Skeletal muscle satellite cell (primary cell): ENCODE measurements around the gene ADD2.

ENCODE experiments used
- H3K27me3 ChIP-seq: 2 replicates; pipeline ENCODE4 v1.7.0; 2013; ENCODE audit warnings: low read length; ENCODE audit not compliant: control insufficient read depth, insufficient read depth
- H3K36me3 ChIP-seq: 2 replicates; pipeline ENCODE4 v1.7.0; 2013; ENCODE audit warnings: mild to moderate bottlenecking, control low read depth, low read length; ENCODE audit not compliant: insufficient read depth
- H3K4me1 ChIP-seq: 2 replicates; pipeline ENCODE4 v1.7.0; 2013; ENCODE audit warnings: low read length; ENCODE audit not compliant: control insufficient read depth, insufficient read depth
- H3K4me2 ChIP-seq: 2 replicates; pipeline ENCODE4 v1.7.0; 2013; ENCODE audit warnings: mild to moderate bottlenecking, low read length
- H3K4me3 ChIP-seq: 2 replicates; pipeline ENCODE4 v1.7.0; 2013; ENCODE audit warnings: low read length
- H3K9ac ChIP-seq: 2 replicates; pipeline ENCODE4 v1.7.0; 2013; ENCODE audit warnings: mild to moderate bottlenecking, low read depth, low read length, moderate library complexity
- H3K9me3 ChIP-seq: replicated peaks from 2 replicates; pipeline ENCODE4 v1.7.0; 2013; ENCODE audit warnings: mild to moderate bottlenecking, control low read depth, low read length

ADD2 gene

DNA sequence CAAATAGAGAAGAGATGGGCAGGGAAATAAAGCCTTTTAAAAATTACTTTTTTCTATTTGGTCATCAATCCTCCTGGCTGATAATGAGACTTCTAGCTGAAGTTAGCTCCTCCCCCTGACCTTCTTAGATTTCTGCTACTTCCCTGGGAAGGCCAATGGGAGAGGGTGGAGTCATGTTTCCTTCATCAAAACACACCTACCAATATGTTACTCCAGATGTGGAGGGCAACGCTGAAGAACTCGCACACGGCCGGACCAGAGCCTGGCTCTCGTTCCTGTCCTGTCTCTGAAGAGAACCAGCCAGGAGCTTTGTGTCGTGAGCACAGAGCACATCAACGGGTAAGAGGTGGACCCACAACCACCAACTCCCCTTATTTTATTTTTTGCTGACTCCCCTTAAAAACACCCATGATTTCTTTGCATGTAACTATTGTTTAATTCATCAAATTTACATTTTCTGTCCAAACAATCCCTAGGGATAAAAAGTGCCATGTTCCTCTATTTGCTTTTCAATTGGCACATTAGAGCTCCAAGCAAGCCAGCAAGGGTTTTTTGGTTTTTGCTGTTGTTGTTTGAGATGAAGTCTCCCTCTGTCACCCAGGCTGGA lies 94.9 kb downstream of the ADD2 start:
- no peak overlapping the region for H3K9ac ChIP-seq
- H3K4me3 ChIP-seq = no peak overlapping the region
- no peaks in the 10 kb centered on the region for H3K36me3 ChIP-seq
- H3K27me3 ChIP-seq = no peaks in the 10 kb centered on the region
- no peaks in the 10 kb centered on the region for H3K9me3 ChIP-seq
- no peaks in the 10 kb centered on the region for H3K4me1 ChIP-seq
- no peak overlapping the region for H3K4me2 ChIP-seq

DNA sequence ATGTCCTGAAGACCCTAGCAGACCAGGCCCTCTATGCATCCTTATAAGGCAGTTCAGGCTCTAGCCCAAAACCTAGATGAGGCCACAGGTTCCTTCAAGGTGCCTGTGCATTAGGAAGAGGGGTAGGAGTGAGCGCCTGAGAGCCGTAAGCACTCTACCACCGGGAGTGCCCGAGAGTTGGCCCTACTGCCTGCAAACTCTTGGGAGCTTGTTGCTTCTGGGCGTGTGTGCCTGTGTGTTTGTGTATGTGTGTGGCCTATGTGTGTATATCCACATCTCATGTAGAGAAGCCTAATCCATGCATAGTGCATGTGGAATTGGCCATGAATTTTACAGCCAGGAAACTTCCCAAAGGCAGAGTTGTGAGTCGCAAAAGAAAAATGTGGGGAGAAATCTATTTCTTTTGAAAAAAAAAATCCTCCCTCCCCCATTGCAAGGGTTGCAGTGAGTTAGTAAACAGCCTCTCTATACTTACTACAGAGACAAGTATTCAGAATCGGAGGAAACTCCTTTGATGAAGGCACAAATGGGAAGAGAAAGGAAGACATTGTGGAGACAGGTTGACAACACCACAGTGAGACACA lies 96.8 kb downstream of the ADD2 start:
- H3K4me3 ChIP-seq = no peak overlapping the region
- no peaks in the 10 kb centered on the region for H3K9me3 ChIP-seq
- H3K9ac ChIP-seq = no peak overlapping the region
- no peak overlapping the region for H3K4me2 ChIP-seq
- no peaks in the 10 kb centered on the region for H3K4me1 ChIP-seq
- no peaks in the 10 kb centered on the region for H3K27me3 ChIP-seq
- H3K36me3 ChIP-seq = no peaks in the 10 kb centered on the region

DNA sequence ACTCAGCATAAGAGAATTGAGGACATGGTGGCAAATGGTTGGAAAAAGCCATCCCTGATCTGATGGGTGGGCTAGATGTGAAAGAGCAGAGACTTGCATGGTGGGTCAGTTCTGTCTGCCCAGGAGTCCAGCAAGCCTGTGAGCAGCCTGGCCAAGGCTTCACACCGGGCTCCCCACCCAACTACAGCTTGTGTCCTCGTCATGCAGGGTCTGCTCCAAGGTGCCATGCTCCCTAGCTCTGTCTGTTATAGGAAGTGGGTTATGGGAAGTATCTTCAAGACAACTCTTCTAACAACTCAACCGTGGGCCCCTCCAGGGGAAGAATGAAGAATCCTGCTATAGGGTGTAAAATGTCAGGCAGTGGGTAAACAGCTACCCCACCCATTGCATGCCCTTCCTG lies 97.4 kb downstream of the ADD2 start:
- Histone ChIP-seq H3K9ac (no peak overlapping the region), H3K4me3 (no peak overlapping the region), H3K4me1 (no peaks in the 10 kb centered on the region), H3K9me3 (no peaks in the 10 kb centered on the region), H3K4me2 (no peak overlapping the region), H3K27me3 (no peaks in the 10 kb centered on the region), H3K36me3 (no peaks in the 10 kb centered on the region)

DNA sequence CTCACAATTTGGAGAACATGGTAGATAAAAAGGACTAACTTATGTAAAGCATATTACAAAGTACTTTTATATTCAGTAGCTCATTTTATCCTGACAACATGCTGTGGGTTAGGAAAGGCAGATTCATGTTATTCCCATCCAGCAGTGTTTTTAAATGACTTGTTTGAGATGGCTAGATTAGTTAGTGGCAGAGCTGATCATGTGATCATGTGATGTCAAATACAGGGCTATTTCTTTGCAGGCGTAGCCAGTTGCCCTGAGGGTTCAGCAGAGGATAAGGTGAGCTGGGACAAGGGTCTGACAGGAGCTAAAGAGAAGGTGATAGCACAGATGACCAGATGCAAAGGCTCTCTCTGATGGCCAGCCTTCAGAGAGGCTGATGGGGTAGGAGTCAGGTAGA lies 97.8 kb downstream of the ADD2 start:
- Histone ChIP-seq H3K36me3 (no peaks in the 10 kb centered on the region), H3K27me3 (no peaks in the 10 kb centered on the region), H3K4me2 (no peak overlapping the region), H3K4me1 (no peaks in the 10 kb centered on the region), H3K9me3 (no peaks in the 10 kb centered on the region), H3K9ac (no peak overlapping the region), H3K4me3 (no peak overlapping the region)

DNA sequence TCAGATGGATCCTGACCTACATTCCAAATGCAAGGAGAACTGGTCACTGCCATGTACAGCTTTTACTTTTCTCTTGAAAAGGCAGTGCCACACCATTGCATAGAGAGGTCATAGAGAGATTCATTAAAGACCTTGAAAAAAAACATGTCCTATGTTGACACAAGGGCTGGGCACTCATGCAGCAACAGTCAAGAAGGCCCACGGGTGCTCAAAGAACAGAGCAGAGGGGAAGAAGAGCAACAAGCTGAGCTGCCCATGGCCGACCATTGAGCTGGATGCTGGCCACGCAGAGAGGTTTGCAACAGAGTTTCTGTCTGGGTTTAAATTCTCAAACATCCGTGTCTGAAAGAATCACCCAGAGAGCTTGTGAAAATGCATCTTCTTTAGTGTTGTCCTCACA lies 99.1 kb downstream of the ADD2 start:
- H3K4me1 ChIP-seq = no peaks in the 10 kb centered on the region
- H3K9me3 ChIP-seq = no peaks in the 10 kb centered on the region
- no peak overlapping the region for H3K4me3 ChIP-seq
- H3K4me2 ChIP-seq = no peak overlapping the region
- H3K9ac ChIP-seq = no peak overlapping the region
- no peaks in the 10 kb centered on the region for H3K27me3 ChIP-seq
- H3K36me3 ChIP-seq = no peaks in the 10 kb centered on the region

DNA sequence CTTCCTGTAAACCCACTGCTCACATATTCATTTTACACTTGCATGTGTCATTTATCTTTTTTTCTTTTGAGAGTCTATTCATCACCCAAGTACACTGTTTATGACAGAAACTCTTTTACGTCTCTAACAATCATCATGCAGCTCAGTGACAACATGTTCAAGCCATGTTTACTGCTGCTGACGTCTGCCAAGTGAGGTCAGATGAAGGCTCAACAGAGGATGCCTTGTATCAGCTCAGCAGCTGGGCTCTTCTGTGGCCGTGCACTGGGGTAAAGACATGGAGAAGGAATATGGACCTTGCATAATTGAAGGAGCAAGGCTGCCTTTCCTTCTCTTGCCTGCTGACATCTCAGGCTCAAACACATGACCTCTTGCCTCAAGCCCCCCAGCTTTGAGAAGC lies 99.6 kb downstream of the ADD2 start:
- no peak overlapping the region for H3K9ac ChIP-seq
- no peaks in the 10 kb centered on the region for H3K4me1 ChIP-seq
- H3K4me3 ChIP-seq = no peak overlapping the region
- no peaks in the 10 kb centered on the region for H3K9me3 ChIP-seq
- no peak overlapping the region for H3K4me2 ChIP-seq
- H3K27me3 ChIP-seq = no peaks in the 10 kb centered on the region
- H3K36me3 ChIP-seq = no peaks in the 10 kb centered on the region

DNA sequence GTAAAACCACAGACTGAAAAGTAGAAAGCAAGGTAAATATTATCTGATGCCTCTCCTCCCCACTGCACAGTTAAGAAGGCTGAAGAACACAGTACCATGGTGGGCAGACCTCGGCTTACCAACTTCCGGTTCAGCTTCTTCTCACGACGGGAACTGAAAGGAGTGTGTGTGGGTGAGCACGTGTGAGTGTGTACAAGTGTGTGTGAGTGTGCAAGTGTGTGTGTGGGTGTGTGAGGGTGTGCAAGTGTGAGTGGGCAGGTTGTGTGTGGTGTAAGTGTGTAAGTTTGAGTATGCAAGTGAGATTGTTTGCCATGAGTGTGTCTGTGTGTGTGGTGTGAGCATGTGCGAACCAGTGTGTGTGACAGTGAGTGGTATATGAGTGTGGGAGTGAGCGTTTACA lies 103.5 kb downstream of the ADD2 start:
- Histone ChIP-seq H3K27me3 (peaks cover 8% of the 10 kb centered on the region), H3K4me1 (no peaks in the 10 kb centered on the region), H3K9ac (no peak overlapping the region), H3K36me3 (no peaks in the 10 kb centered on the region), H3K4me3 (no peak overlapping the region), H3K4me2 (no peak overlapping the region), H3K9me3 (no peaks in the 10 kb centered on the region)

DNA sequence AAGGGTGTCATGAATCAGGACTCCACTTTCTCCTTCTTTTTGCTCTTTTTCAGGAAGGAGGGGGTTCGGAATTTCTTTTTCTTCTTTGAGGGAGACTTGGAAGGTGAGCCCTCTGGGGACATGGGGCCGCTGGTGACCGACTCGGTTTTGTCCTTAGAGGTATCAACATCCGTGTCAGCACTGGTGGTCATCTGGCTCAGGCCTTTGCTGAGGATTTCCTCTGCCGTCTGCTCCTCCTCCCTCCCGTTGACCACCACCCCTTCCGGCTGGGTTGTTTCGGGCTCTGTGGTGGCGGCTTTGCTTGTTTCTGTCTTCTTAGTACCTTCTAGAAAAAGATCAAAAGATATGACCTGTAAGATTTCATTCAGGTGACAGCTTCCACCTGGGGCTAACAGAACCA lies 104.6 kb downstream of the ADD2 start:
- Histone ChIP-seq H3K27me3 (peaks cover 12% of the 10 kb centered on the region), H3K9ac (no peak overlapping the region), H3K4me3 (no peak overlapping the region), H3K4me2 (no peak overlapping the region), H3K4me1 (no peaks in the 10 kb centered on the region), H3K36me3 (no peaks in the 10 kb centered on the region), H3K9me3 (no peaks in the 10 kb centered on the region)

DNA sequence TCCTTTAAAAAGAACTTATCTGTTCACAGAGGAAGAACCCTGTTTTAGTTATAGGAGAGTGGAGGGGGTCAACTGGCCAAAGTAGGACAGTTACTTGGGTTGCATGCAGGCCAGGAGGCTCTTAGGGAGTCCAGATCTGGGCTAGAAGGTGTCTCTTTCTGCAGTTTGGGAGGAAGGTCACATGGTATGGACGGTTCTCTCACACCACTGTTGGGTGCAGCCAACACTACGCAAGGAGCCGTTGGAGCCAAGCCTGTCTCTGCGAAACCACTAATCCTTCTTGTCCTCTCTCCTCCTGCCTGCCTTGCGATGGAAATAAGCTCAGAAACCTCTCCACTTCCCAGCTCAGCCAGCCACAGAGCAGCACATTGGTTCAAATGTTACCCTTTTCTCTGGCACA lies 108.4 kb downstream of the ADD2 start:
- Histone ChIP-seq H3K4me3 (no peak overlapping the region), H3K4me2 (no peak overlapping the region), H3K9ac (no peak overlapping the region), H3K27me3 (peaks cover 17% of the 10 kb centered on the region), H3K36me3 (no peaks in the 10 kb centered on the region), H3K9me3 (no peaks in the 10 kb centered on the region), H3K4me1 (no peaks in the 10 kb centered on the region)

DNA sequence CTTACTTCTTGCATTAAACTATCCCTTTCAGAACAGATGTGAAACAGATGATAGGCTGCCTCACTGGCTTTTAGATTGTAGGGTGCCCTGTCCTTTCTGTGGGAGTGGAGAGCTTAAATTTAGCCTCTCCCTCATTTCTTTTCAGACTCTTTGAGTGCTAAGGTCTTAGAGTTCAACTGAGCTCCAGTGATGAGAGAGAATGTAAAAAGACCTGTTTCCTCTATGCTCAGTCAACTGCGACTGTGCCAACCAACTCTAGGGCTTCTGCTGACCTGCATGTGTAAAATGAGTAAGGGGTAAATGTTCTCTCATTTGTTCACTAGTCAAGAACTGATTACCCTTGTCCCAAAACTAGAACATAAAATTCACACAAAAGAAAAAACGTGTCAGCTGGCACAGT lies 109.5 kb downstream of the ADD2 start:
- Histone ChIP-seq H3K9me3 (no peaks in the 10 kb centered on the region), H3K36me3 (no peaks in the 10 kb centered on the region), H3K4me2 (no peak overlapping the region), H3K4me3 (no peak overlapping the region), H3K9ac (no peak overlapping the region), H3K4me1 (no peaks in the 10 kb centered on the region), H3K27me3 (peaks cover 21% of the 10 kb centered on the region)

DNA sequence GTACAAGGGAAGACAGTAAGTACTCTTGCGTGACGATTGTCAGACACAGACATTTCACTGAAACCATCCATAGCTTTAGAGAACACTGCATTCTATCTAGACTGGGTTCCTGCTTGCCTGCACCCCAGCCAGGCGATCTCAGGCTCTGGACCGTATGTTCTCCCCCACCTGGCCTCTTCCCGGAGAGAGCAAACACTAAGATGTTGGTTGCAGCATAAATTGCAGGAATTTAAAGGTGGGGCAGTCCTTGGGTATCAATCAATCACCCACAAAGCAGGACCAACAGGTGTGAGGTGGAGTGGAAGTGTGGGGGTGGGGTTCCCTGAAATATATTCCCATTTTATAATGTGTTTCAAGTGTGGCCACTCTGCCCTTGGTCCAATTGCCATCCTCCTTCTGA lies 110.8 kb downstream of the ADD2 start:
- peaks cover 28% of the 10 kb centered on the region for H3K27me3 ChIP-seq
- no peaks in the 10 kb centered on the region for H3K4me1 ChIP-seq
- no peak overlapping the region for H3K4me2 ChIP-seq
- no peak overlapping the region for H3K4me3 ChIP-seq
- H3K36me3 ChIP-seq = no peaks in the 10 kb centered on the region
- H3K9ac ChIP-seq = no peak overlapping the region
- H3K9me3 ChIP-seq = no peaks in the 10 kb centered on the region

DNA sequence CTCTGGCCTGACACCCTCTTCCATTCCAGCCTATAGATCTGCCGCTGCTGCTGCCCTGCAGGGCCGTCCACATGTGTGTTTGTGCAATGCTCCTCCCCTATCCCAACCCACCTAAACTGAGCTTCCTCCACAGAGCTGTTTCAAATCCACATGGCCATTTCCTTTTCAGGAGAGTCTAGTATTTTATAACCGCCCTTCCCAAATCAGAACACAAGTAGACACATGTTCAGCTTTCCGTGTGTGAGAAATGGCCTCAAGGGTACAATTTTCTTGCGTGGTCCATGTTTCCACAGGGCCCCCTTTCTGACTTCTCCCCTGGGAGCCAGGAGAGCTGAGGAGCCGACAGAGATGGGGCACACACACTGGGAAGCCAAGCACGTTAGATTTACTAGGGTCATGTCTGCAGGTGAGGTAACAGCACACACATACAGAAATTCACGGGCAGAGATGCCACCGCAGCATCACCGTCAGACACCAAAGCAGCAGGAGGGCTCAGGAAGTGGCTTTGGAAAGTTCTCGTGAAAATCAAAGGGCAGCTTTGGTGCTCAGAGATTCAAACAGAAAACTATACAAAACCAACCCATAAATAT lies 111.5 kb downstream of the ADD2 start:
- Histone ChIP-seq H3K36me3 (no peaks in the 10 kb centered on the region), H3K4me2 (no peak overlapping the region), H3K9ac (no peak overlapping the region), H3K4me1 (no peaks in the 10 kb centered on the region), H3K9me3 (no peaks in the 10 kb centered on the region), H3K27me3 (peaks cover 28% of the 10 kb centered on the region), H3K4me3 (no peak overlapping the region)
